Caki2 (cell line): ENCODE results near the gene GON4L. TPM values are rescaled to one million over a fixed set of nuclear protein-coding genes. Genes with fewer than 3 reads are reported as not detected.
A peak's percentile ranks its signal among the peaks of the same experiment; 100 is the strongest.
"Not testable (repeated sequence)": the region's sequence is repeated elsewhere in the genome, so short reads cannot be mapped to it uniquely, and the experiment has no call there.

Experiments
- DNase-seq: peaks from one replicate; pipeline ENCODE4 v3.0.0-alpha.2; 2015; ENCODE audit warnings: low read depth
- in situ Hi-C: cut with HindIII; loops from 2 replicates; pipeline ENCODE4 v1.10.0; 2016; ENCODE audit warnings: low sequenced_read_pairs, low pct_unique_long_range_greater_than_20kb, mixed read lengths
- total RNA-seq: library from RNA; depleted of rRNA; stranded (reverse); fragments of >200 nt; shearing (Covaris generic); gene quantifications from 2 replicates; pipeline ENCODE4 v1.2.3, GENCODE V29; 2014; ENCODE audit warnings: low replicate concordance

Gene GON4L
- total RNA-seq, 1 experiment from 2014 or later, result 7.9 TPM

DNA sequence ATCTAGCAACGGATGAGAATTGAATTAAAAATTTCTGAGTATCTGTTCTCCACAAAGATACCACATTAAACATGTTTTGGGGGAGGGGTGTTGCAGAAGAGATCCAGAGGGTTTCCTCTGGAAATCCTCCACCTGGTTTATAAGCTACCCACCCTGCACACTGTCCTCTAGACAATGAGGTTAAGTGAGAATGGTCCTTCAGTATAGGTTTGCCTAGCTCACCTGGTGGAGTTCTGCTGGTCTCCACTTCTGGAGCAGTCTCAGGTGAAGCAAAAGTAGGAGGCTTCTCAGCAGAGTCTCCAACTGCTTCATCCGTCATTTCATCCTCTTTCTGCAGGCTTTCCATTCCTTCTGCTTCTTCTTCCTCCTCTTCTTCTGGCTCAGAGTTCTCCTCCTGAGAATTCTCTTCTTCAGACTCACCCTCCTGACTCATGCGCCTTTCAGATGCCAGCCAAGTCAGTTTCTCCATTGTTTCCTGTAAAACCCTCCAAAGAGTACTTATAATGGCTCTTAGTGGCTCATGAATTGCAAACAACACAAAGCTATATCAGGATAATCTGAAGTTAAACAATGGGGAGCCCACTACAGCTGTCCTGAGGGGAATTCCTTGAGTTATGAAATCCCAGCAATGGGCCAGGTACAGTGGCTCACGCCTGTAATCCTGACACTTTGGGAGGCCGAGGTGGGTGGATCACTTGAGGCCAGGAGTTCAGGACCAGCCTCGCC, 93.8 kb downstream of the GON4L start:
- in situ Hi-C loops, result not testable (repeated sequence)
- peak; percentile 54 for DNase-seq

DNA sequence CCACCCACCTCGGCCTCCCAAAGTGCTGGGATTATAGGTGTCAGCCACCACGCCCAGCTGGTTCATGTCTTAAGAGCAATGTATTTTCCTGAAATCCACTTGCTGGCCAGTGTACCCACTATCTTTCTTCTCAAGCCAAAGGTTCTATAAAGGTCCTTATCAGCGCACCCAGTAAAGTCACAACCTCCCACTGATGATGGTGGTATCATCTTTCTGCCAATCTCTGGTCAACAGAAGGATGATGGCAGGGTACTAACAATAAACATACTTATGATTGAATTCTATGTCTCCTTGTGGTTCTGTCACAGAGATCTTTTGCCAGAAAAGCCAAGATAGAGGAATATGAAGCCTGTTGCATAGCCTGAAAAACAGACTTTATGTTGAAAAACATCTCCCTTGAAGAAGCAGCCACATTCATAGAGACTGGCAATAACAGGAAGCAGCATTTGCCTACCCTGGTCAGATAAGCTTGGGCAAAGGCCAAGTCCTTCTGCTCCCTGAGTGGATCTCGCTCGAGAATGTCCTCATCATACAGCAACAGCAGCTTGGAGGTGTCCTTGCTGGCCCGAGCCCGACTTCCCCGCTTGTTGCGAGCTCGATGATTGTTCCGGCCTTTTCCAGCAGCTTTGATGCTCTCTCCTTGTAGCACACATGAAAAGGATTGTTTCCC, 95.1 kb downstream of the GON4L start:
- in situ Hi-C loops, result no loop called here

DNA sequence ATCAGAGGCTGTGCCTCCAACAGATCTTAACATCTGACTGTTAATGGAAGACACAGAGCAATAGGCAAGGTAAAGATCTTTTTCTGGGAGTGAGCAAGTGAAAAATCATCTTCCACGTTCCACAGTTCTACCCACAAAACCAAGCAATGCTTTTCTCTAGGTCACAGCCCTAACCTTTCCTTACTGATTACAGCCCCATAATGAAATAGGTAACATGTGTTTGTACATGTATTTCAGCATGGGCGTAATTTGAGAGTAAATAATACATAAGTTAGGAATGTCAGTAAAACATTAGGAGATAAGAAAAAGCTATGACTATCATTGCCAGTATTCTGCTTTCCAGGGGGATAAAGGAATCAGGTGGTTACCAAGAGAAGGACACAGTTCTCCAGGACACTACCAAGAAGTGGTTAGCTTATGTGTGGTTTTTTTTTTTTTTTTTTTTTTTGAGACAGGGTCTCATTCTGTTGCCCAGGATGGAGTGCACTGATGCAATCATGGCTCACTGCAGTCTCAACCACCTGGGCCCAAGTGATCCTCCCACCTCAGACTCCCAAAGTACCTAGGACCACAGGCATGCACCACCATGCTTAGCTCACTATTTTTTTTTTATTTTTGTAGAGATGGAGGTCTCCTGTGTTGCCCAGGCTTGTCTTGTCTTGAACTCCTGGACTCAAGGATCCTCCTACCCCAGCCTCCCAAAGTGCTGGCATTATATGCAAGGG, 96.1 kb downstream of the GON4L start:
- DNase-seq, result no peak
- in situ Hi-C loops, result no loop called here

More for the DNA sequence above, 95.1 kb downstream of the GON4L start:
- DNase-seq, result no peak

- in situ Hi-C loops, result no loop called here
- DNase-seq, result no peak
Measured at GRCh38 chr1:155759966-155760630, 96.9 kb downstream of the GON4L start.

DNA sequence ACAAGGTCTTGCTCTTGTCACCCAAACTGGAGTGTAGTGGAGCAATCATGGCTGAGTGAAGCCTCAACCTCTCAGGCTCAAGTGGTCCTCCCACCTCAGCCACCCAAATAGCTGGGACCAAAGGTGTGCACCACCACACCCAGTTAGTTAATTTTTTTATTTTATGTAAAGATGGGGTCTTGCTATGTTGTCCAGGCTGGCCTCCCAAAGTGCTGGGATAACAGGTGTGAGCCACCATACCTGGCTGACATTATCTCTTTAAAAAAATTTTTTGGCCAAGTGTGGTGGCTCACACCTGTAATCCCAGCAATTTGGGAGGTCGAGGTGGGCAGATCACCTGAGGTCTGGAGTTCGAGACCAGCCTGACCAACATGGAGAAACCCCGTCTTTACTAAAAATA, 98.0 kb downstream of the GON4L start:
- DNase-seq, in situ Hi-C loops: not testable (repeated sequence)

- in situ Hi-C loops, result not testable (repeated sequence)
Measured at GRCh38 chr1:155748141-155748540, 108.9 kb downstream of the GON4L start.

DNA sequence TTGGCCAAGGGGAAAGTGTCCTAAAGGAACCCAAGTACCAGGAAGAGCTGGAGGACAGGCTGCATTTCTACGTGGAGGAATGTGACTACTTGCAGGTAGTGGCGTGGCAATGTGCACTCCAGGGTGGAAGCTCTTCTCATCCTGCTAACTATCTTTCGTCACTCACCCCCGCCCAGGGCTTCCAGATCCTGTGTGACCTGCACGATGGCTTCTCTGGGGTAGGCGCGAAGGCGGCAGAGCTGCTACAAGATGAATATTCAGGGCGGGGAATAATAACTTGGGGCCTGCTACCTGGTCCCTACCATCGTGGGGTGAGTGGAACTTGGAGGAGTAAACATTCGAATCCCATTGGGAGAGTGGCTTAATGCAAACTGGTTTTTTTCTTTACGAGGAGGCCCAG, 109.4 kb downstream of the GON4L start:
- DNase-seq, in situ Hi-C loops: not testable (repeated sequence)

More at GRCh38 chr1:155748141-155748540, 108.9 kb downstream of the GON4L start:
- not testable (repeated sequence) for DNase-seq

- in situ Hi-C loops, result not testable (repeated sequence)
Measured at GRCh38 chr1:155745284-155746228, 111.5 kb downstream of the GON4L start.

DNA sequence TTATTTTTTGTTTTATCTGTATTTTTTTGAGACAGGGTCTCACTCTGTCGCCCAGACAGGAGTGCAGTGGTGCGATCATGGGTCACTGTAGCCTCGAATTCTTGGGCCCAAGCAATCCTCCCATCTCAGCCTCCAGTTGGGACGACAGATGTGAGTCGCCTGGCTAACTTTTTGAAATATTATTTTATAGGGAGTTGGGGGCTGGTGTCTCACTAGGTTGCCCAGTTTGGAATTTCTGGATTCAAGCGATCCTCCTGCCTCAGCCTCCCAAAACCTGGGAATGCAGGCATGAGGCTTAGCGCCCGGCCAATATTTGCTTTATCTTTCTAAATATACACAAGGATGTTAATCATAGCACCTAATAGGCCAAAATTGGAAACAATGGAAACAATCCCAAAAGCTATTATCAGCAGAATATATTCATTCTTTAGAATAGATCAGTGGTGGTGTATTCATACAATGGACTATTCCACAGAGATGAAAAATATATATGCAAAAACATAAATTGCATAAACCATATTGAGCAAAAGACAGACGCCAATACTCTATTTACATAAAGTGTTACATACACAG, 112.2 kb downstream of the GON4L start:
- no peak for DNase-seq
- in situ Hi-C loops, result no loop called here

More at GRCh38 chr1:155745284-155746228, 111.5 kb downstream of the GON4L start:
- DNase-seq, result peak; percentile 96

- DNase-seq, result no peak
- in situ Hi-C loops, result no loop called here
Measured at GRCh38 chr1:155741908-155742307, 115.1 kb downstream of the GON4L start.

DNA sequence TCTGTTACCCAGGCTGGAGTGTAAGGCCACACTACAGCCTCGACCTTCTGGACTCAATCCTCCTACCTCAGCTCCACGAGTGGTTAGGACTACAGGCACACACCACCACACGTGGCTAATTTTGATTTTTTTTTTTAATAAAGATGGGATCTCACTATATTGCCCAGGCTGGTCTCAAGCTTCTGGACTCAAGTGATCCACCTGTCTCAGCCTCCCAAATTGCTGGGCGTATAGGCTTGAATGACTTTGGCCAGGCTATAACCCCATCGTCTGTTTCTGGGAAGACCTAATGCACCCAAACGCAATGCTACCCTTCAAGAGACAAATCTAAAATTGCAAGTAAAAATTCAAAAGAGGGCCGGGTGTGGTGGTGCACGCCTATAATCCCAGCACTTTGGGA, 116.0 kb downstream of the GON4L start:
- in situ Hi-C loops, result no loop called here
- DNase-seq, result no peak

GRCh38 chr1:155729031-155729898, 127.7 kb downstream of the GON4L start:
- in situ Hi-C loops, result no loop called here
- peak; percentile 28 for DNase-seq

DNA sequence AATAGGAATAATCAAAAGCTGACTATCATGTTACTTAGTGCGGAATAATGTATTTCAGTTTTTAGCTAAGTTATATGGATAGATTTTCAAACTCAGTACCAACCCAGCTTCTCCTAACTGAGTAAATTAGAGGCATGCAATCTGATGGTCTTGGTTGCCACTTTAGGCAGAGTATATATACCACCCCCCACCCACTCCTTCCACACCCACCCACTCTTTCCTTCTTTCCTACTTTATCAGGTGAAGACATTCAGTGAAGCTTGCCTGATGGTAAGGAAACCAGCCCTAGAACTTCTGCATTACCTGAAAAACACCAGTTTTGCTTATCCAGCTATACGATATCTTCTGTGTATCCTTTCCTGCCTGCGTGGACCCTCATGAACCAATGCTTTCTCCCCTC, 131.9 kb downstream of the GON4L start:
- DNase-seq, result no peak
- in situ Hi-C loops, result no loop called here

GRCh38 chr1:155719703-155720102, 137.3 kb downstream of the GON4L start:
- no peak for DNase-seq
- in situ Hi-C loops, result no loop called here

DNA sequence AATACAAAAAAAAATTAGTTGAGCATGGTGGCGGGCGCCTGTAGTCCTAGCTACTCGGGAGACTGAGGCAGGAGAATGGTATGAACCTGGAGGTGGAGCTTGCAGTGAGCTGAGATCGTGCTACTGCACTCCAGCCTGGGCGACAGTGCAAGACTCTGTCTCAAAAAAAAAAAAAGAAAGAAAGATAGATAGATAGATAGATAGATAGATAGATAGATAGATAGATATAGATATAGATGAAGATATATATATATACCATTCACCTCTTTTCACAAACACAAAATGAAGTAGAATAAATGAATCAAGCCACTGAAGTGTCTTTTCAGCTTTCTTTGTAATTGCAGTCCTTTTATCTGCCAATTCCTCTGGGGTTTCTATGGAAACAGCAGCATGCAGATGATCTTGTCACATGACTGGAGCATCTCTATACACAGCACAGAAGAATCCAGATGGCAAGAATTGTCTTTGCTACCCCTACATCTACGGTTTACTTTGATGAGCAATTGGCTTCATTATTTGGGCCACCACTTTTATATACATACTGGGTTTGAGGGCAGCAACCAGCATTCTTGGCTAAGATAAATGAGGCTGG, 138.4 kb downstream of the GON4L start:
- in situ Hi-C loops, DNase-seq: not testable (repeated sequence)

GRCh38 chr1:155717041-155717440, 140.0 kb downstream of the GON4L start:
- no peak for DNase-seq
- in situ Hi-C loops, result no loop called here
